Panc1 (cell line): ENCODE data around the gene SCYL3. TPM values are rescaled to one million over a fixed set of nuclear protein-coding genes. Genes with fewer than 3 reads are reported as not detected.

Source experiments
- ATAC-seq: fragments of 200-7000 bp; cut with Tn5 transposase; 2 replicates; pipeline ENCODE4 v1.9.1; 2020; ENCODE audit warnings: mild to moderate bottlenecking, moderate library complexity
- BruUV-seq: library from RNA; stranded (reverse); fragments of 400-500 nt; replicated peaks from 2 replicates; lab custom pipeline; 2021; lab: Mats Ljungman, UMichigan
- CTCF ChIA-PET: fragments of 300-600 bp; sonication (Branson Sonifier 250); formaldehyde crosslinking; loops from one replicate; lab custom pipeline; 2022; ENCODE audit warnings: antibody characterized with exemption; lab: Charles Lee
- POLR2A ChIA-PET: fragments of 300-600 bp; sonication (Branson Sonifier 250); formaldehyde crosslinking; loops from one replicate; lab custom pipeline; 2022; ENCODE audit warnings: antibody characterized with exemption; lab: Charles Lee
- DNase-seq: peaks from one replicate; pipeline ENCODE4 v3.0.0-alpha.2; 2010; ENCODE audit warnings: low read depth, low spot score
- H3K27ac ChIP-seq: 2 replicates; pipeline ENCODE4 v1.5.1; 2011; ENCODE audit warnings: mild to moderate bottlenecking, low read length, inconsistent platforms
- H3K27me3 ChIP-seq: fragments of 200-500 bp; sonication (Bioruptor generic); 2 replicates; pipeline ENCODE4 v1.6.0; 2014; ENCODE audit warnings: low read length, inconsistent platforms; ENCODE audit not compliant: control insufficient read depth, insufficient read depth
- H3K36me3 ChIP-seq: fragments of 200-500 bp; sonication (Bioruptor generic); 2 replicates; pipeline ENCODE4 v1.5.1; 2014; ENCODE audit warnings: inconsistent platforms, mild to moderate bottlenecking, low read length, moderate library complexity; ENCODE audit not compliant: control insufficient read depth, insufficient read depth
- H3K4me1 ChIP-seq: 2 replicates; pipeline ENCODE4 v1.5.1; 2011; ENCODE audit warnings: inconsistent platforms, mild to moderate bottlenecking, low read length, moderate library complexity; ENCODE audit not compliant: control insufficient read depth, insufficient read depth
- H3K4me3 ChIP-seq, 2 experiments: 2 replicates each; pipeline ENCODE4 v1.5.1; 2011 to 2012; ENCODE audit warnings: low read depth in 2 of 2, low read length in 2 of 2, mild to moderate bottlenecking in 2 of 2, inconsistent platforms in 1 of 2, moderate library complexity in 1 of 2
- H3K9me3 ChIP-seq: fragments of 200-500 bp; sonication (Bioruptor generic); 2 replicates; pipeline ENCODE4 v1.5.1; 2014; ENCODE audit warnings: low read depth, mild to moderate bottlenecking, inconsistent platforms, low read length, moderate library complexity; ENCODE audit not compliant: control insufficient read depth, insufficient read depth
- POLR2AphosphoS5 ChIP-seq: IDR thresholded peaks from 2 replicates; pipeline ENCODE4 v1.6.1; 2012; ENCODE audit warnings: mild to moderate bottlenecking, low read depth, low read length, moderate library complexity
- SIN3A ChIP-seq: IDR thresholded peaks from 2 replicates; pipeline ENCODE4 v1.6.1; 2012; ENCODE audit warnings: low read depth, mild to moderate bottlenecking, low read length, moderate library complexity, borderline replicate concordance; ENCODE audit not compliant: insufficient read depth
- TCF7L2 ChIP-seq: IDR thresholded peaks from 2 replicates; pipeline ENCODE4 v1.6.1; 2011; ENCODE audit warnings: mild to moderate bottlenecking, low read depth, low read length, inconsistent platforms
- in situ Hi-C: cut with HindIII; loops from 2 replicates; pipeline ENCODE4 v1.10.0; 2016; ENCODE audit warnings: low sequenced_read_pairs, low pct_unique_long_range_greater_than_20kb
- intact Hi-C: fragments of 100-400 bp; cut with micrococcal nuclease; formaldehyde crosslinking; loops from one replicate; pipeline ENCODE4 v1.10.0; 2022; ENCODE audit not compliant: unreplicated experiment
- total RNA-seq: library from RNA; stranded (reverse); gene quantifications from one replicate; pipeline ENCODE4 v1.2.1, GENCODE V29; 2021; ENCODE audit not compliant: unreplicated experiment
- TF ChIP-seq, protein P1 (sequence below), 2 experiments: IDR thresholded peaks; 2 replicates each; pipeline ENCODE4 v1.6.1; 2011 to 2012; ENCODE audit warnings: low read depth in 2 of 2, control low read depth in 1 of 2, low read length in 1 of 2, mild to moderate bottlenecking in 1 of 2, moderate library complexity in 1 of 2; ENCODE audit not compliant: insufficient read depth in 1 of 2
- TF ChIP-seq, protein P2 (sequence below): fragments of 450-650 bp; IDR thresholded peaks from 2 replicates; pipeline ENCODE4 v1.5.1; 2017; ENCODE audit warnings: mild to moderate bottlenecking

SCYL3 gene
- total RNA-seq, 1 experiment from 2014 or later, result 7.8 TPM

DNA sequence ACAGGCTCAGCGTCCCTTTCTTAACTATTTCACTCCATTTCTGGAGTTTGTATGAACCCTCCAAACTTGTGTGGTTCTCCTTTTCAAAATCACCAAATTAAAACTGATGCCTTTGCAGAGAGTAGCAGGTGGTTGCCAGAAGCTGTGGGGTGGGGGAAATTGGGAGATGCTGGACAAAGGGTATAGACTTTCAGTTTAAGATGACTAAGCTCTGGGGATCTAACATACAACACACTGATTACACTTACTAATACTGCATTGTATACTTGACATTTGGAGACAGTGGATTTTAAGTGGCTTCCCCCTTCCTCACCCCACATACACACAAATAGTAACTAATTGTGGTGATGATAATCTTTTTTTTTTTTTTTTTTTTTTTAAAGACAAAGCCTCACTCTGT lies 11.1 kb upstream of the SCYL3 start:
- ChIA-PET CTCF (no interaction called here), POLR2A (no interaction called here)
- Histone ChIP-seq H3K27me3 (no peaks in the 10 kb centered on the region; the same call in 1 of the 2 replicates), H3K4me1 (no peaks in the 10 kb centered on the region), H3K4me3 (no peak overlapping the region), H3K27ac (no peak overlapping the region), H3K36me3 (no peaks in the 10 kb centered on the region), H3K9me3 (no peaks in the 10 kb centered on the region)
- intact Hi-C loops (no loop called here), in situ Hi-C loops (no loop called here)
- no TSS peak for BruUV-seq
- ATAC-seq, result no peak
- DNase-seq, result no peak
- TF ChIP-seq TCF7L2 (no peak), POLR2AphosphoS5 (no peak), SIN3A (no peak)
- TF ChIP-seq, protein P1, sequence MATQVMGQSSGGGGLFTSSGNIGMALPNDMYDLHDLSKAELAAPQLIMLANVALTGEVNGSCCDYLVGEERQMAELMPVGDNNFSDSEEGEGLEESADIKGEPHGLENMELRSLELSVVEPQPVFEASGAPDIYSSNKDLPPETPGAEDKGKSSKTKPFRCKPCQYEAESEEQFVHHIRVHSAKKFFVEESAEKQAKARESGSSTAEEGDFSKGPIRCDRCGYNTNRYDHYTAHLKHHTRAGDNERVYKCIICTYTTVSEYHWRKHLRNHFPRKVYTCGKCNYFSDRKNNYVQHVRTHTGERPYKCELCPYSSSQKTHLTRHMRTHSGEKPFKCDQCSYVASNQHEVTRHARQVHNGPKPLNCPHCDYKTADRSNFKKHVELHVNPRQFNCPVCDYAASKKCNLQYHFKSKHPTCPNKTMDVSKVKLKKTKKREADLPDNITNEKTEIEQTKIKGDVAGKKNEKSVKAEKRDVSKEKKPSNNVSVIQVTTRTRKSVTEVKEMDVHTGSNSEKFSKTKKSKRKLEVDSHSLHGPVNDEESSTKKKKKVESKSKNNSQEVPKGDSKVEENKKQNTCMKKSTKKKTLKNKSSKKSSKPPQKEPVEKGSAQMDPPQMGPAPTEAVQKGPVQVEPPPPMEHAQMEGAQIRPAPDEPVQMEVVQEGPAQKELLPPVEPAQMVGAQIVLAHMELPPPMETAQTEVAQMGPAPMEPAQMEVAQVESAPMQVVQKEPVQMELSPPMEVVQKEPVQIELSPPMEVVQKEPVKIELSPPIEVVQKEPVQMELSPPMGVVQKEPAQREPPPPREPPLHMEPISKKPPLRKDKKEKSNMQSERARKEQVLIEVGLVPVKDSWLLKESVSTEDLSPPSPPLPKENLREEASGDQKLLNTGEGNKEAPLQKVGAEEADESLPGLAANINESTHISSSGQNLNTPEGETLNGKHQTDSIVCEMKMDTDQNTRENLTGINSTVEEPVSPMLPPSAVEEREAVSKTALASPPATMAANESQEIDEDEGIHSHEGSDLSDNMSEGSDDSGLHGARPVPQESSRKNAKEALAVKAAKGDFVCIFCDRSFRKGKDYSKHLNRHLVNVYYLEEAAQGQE (IDR thresholded peaks at IDR 0.05; ENCODE audit: insufficient read depth in 1 of 2, low read depth in 2 of 2, low read length in 1 of 2), result no peak
- TF ChIP-seq, protein P2, sequence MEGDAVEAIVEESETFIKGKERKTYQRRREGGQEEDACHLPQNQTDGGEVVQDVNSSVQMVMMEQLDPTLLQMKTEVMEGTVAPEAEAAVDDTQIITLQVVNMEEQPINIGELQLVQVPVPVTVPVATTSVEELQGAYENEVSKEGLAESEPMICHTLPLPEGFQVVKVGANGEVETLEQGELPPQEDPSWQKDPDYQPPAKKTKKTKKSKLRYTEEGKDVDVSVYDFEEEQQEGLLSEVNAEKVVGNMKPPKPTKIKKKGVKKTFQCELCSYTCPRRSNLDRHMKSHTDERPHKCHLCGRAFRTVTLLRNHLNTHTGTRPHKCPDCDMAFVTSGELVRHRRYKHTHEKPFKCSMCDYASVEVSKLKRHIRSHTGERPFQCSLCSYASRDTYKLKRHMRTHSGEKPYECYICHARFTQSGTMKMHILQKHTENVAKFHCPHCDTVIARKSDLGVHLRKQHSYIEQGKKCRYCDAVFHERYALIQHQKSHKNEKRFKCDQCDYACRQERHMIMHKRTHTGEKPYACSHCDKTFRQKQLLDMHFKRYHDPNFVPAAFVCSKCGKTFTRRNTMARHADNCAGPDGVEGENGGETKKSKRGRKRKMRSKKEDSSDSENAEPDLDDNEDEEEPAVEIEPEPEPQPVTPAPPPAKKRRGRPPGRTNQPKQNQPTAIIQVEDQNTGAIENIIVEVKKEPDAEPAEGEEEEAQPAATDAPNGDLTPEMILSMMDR, result no peak

DNA sequence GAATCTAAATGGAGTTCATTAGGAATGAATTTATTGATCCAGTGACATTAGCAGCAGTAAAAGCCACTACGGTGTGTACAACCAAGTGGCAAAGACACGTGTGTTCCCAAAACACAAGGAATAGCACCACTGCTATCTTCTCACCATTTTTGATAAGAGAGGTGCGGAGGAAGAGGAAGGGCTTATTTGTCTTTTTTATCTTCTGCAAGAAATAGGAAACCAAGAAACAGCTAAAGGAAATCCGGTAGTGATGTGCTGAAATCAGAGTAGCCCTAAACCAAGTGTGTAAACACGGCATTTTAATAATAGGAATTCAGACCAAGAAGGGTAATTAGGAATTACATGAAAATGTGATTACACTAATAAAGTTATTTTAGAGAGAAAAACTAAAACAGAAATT lies 9.1 kb upstream of the SCYL3 start:
- POLR2A ChIA-PET, result interaction anchor here (0.7 kb wide), 1 partner anchor 1090 kb away, joined by 3 read pairs; no protein-coding TSS in a partner anchor

More for the DNA sequence above, 9.1 kb upstream of the SCYL3 start:
- CTCF ChIA-PET, result no interaction called here
- H3K9me3 ChIP-seq, result no peaks in the 10 kb centered on the region
- BruUV-seq, result no TSS peak
- in situ Hi-C loops (no loop called here), intact Hi-C loops (no loop called here)
- no peaks in the 10 kb centered on the region for H3K36me3 ChIP-seq
- no peaks in the 10 kb centered on the region; the same call in 1 of the 2 replicates for H3K27me3 ChIP-seq
- no peak for ATAC-seq
- H3K4me1 ChIP-seq, result no peaks in the 10 kb centered on the region
- no peak for DNase-seq
- TF ChIP-seq, protein P2, result no peak
- no peak for TF ChIP-seq SIN3A
- TF ChIP-seq, protein P1 (IDR thresholded peaks at IDR 0.05; ENCODE audit: insufficient read depth in 1 of 2, low read depth in 2 of 2, low read length in 1 of 2), result no peak
- TF ChIP-seq TCF7L2, result no peak
- TF ChIP-seq POLR2AphosphoS5, result no peak
- no peak overlapping the region for H3K4me3 ChIP-seq
- no peak overlapping the region for H3K27ac ChIP-seq
